ENCODE results near the gene CARF.
"Not testable (repeated sequence)": the region's sequence is repeated elsewhere in the genome, so short reads cannot be mapped to it uniquely, and the experiment has no call there.

CARF gene

GRCh38 chr2:202883987-202884675 is 27.9 kb upstream of the CARF start:
- TF ChIP-seq CTCF (conservative IDR thresholded peaks at IDR 0.05) (no peak), ZFX (IDR thresholded peaks at IDR 0.05) (no peak)
- no peak overlapping the region for H3K27ac ChIP-seq

GRCh38 chr2:202885190-202885589 is 26.9 kb upstream of the CARF start:
- TF ChIP-seq CTCF (conservative IDR thresholded peaks at IDR 0.05) (no peak), ZFX (IDR thresholded peaks at IDR 0.05) (no peak)
- no peak overlapping the region for H3K27ac ChIP-seq

- not testable (repeated sequence) for H3K27ac ChIP-seq
These were observed 6.6 kb upstream of the CARF start for GRCh38 chr2:202905507-202905906.

- H3K27ac ChIP-seq: no peak overlapping the region
- TF ChIP-seq CTCF (conservative IDR thresholded peaks at IDR 0.05): no peak
- TF ChIP-seq ZFX (IDR thresholded peaks at IDR 0.05): no peak
These were observed 3.9 kb upstream of the CARF start for GRCh38 chr2:202908186-202908585.

- TF ChIP-seq ZFX (IDR thresholded peaks at IDR 0.05) (no peak), CTCF (conservative IDR thresholded peaks at IDR 0.05) (no peak)
- H3K27ac ChIP-seq: no peak overlapping the region
These were observed 2.5 kb upstream of the CARF start for GRCh38 chr2:202909394-202910192.

- not testable (repeated sequence) for H3K27ac ChIP-seq
These were observed 1.8 kb upstream of the CARF start for GRCh38 chr2:202910250-202910649.

GRCh38 chr2:202910698-202911097 is 1.4 kb upstream of the CARF start:
- TF ChIP-seq ZFX (IDR thresholded peaks at IDR 0.05) (no peak), CTCF (conservative IDR thresholded peaks at IDR 0.05) (no peak)
- H3K27ac ChIP-seq: no peak overlapping the region

- TF ChIP-seq ZFX (IDR thresholded peaks at IDR 0.05): no peak
- TF ChIP-seq CTCF (conservative IDR thresholded peaks at IDR 0.05): no peak
- H3K27ac ChIP-seq: peak overlapping the region; percentile 99
These were observed 918 bp upstream of the CARF start for GRCh38 chr2:202911203-202911511.

GRCh38 chr2:202912342-202913201 is 497 bp downstream of the CARF start:
- H3K27ac ChIP-seq: peak overlapping the region; percentile 99

All from C4-2B (cell line).